CD4-positive, alpha-beta T cell treated with Interferon gamma for 1 hour (primary cell): ENCODE data around the gene SLC11A1.

ENCODE experiments used
- DNase-seq: peaks from one replicate; pipeline ENCODE4 v3.0.0-alpha.2; 2020

The SLC11A1 gene

GRCh38 chr2:218395090-218395444 lies 13.0 kb downstream of the SLC11A1 start:
- no peak for DNase-seq

GRCh38 chr2:218395456-218395825 lies 13.4 kb downstream of the SLC11A1 start:
- DNase-seq: no peak

- peak; percentile 96 for DNase-seq
Observed at GRCh38 chr2:218395826-218396687, 14.0 kb downstream of the SLC11A1 start.

GRCh38 chr2:218396688-218397462 lies 14.8 kb downstream of the SLC11A1 start:
- peak; percentile 82 for DNase-seq

- no peak for DNase-seq
Observed at GRCh38 chr2:218397463-218397819, 15.4 kb downstream of the SLC11A1 start.

GRCh38 chr2:218397820-218398436 lies 15.9 kb downstream of the SLC11A1 start:
- DNase-seq: peak; percentile 60

- DNase-seq: peak; percentile 79
Observed at GRCh38 chr2:218398437-218399390, 16.6 kb downstream of the SLC11A1 start.

- DNase-seq: peak; percentile 91
Observed at GRCh38 chr2:218399391-218400166, 17.5 kb downstream of the SLC11A1 start, which contains the start of gene CTDSP1. CTDSP1 (plus strand) TSS chr2:218399868; CDS start chr2:218400091, 223 bp downstream.

GRCh38 chr2:218400167-218400929 lies 18.3 kb downstream of the SLC11A1 start:
- DNase-seq: peak; percentile 32

GRCh38 chr2:218400930-218401881 lies 19.1 kb downstream of the SLC11A1 start:
- DNase-seq: no peak

- DNase-seq: no peak
Observed at GRCh38 chr2:218401890-218402289, 19.8 kb downstream of the SLC11A1 start.

GRCh38 chr2:218402491-218402901 lies 20.4 kb downstream of the SLC11A1 start:
- DNase-seq: no peak

- DNase-seq: no peak
Observed at GRCh38 chr2:218402911-218403411, 20.9 kb downstream of the SLC11A1 start.

- no peak for DNase-seq
Observed at GRCh38 chr2:218403810-218404209, 21.7 kb downstream of the SLC11A1 start.

GRCh38 chr2:218404351-218405085 lies 22.4 kb downstream of the SLC11A1 start:
- no peak for DNase-seq

- no peak for DNase-seq
Observed at GRCh38 chr2:218405086-218405745, 23.1 kb downstream of the SLC11A1 start.

- no peak for DNase-seq
Observed at GRCh38 chr2:218405746-218406208, 23.7 kb downstream of the SLC11A1 start.
